GM06990 (cell line): ENCODE data around the gene BRME1.

ENCODE experiments used
- DNase-seq: peaks from one replicate; pipeline ENCODE4 v3.0.0-alpha.2; 2011; ENCODE audit not compliant: insufficient read length; ENCODE audit errors: extremely low read depth
- H3K27me3 ChIP-seq: replicated peaks from 2 replicates; pipeline ENCODE4 v1.6.0; 2011; ENCODE audit warnings: low read length; ENCODE audit not compliant: control insufficient read depth, insufficient read depth
- H3K36me3 ChIP-seq: 2 replicates; pipeline ENCODE4 v1.5.1; 2011; ENCODE audit warnings: low read length; ENCODE audit not compliant: control insufficient read depth, insufficient read depth
- H3K4me3 ChIP-seq: replicated peaks from 2 replicates; pipeline ENCODE4 v1.5.1; 2011; ENCODE audit warnings: low read depth, mild to moderate bottlenecking, control low read depth, low read length
- TF ChIP-seq, protein P1 (sequence below): IDR thresholded peaks from 2 replicates; pipeline ENCODE4 v1.5.1; 2011; ENCODE audit warnings: low read length, control low read depth, mild to moderate bottlenecking, inconsistent platforms; ENCODE audit not compliant: insufficient read depth, poor library complexity, severe bottlenecking

The BRME1 gene

GRCh38 chr19:13884726-13885591 lies 21.0 kb downstream of the BRME1 start:
- no peak for DNase-seq
- Histone ChIP-seq H3K36me3 (no peaks in the 10 kb centered on the region), H3K27me3 (no peaks in the 10 kb centered on the region), H3K4me3 (no peak overlapping the region)
- TF ChIP-seq, protein P1, sequence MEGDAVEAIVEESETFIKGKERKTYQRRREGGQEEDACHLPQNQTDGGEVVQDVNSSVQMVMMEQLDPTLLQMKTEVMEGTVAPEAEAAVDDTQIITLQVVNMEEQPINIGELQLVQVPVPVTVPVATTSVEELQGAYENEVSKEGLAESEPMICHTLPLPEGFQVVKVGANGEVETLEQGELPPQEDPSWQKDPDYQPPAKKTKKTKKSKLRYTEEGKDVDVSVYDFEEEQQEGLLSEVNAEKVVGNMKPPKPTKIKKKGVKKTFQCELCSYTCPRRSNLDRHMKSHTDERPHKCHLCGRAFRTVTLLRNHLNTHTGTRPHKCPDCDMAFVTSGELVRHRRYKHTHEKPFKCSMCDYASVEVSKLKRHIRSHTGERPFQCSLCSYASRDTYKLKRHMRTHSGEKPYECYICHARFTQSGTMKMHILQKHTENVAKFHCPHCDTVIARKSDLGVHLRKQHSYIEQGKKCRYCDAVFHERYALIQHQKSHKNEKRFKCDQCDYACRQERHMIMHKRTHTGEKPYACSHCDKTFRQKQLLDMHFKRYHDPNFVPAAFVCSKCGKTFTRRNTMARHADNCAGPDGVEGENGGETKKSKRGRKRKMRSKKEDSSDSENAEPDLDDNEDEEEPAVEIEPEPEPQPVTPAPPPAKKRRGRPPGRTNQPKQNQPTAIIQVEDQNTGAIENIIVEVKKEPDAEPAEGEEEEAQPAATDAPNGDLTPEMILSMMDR = no peak

DNA sequence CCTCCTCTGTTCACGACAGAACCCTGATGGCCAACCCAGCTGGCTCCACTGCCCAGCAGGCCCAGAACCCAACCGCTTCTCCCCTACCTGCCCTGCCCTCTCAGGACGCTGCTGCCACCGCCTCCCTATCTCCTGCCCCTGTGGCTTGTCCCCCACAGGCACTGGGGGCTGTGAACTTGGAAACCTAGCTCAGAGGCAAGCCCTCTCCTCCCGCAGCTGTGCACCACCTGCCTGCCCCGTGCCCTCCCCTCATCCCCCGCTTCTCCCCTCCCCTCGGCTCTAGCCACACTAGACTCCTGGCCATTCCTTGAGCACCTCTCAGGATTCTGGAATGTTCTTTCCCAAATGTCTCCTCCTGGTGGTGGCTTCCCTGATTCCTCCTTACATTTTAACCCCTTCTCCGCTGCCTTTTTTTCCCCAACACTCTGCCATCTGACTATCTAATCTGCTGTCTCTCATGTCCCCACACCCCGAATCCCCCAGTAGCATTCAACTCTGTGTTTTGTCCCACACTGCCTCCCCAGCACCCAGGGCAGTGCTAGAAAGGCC lies 22.3 kb downstream of the BRME1 start:
- TF ChIP-seq, protein P1 = no peak
- no peak overlapping the region for H3K4me3 ChIP-seq

DNA sequence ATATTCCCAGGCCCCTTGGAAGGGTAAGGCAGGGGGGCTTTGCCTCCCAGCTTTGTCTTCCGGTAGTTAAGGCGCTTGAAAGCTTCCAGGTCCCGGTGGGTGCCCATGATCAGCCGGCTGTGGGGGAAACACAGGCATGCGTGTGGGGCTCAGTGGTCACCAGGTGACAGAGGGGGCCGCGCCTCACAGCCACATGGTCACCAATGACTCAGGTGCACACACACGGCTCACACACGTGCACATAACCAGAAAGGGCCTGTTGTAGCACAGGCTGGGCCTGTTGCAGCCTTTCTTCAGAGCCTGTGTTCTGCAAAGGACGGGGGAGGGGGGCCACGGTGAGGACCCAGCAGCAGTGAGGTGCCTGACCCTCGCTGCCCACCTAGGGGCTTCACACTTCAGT lies 23.1 kb downstream of the BRME1 start:
- no peak for DNase-seq
- TF ChIP-seq, protein P1 = no peak
- Histone ChIP-seq H3K4me3 (no peak overlapping the region), H3K36me3 (no peaks in the 10 kb centered on the region), H3K27me3 (no peaks in the 10 kb centered on the region)

More for the DNA sequence above, 22.3 kb downstream of the BRME1 start:
- DNase-seq = no peak
- H3K27me3 ChIP-seq = no peaks in the 10 kb centered on the region
- no peaks in the 10 kb centered on the region for H3K36me3 ChIP-seq

GRCh38 chr19:13882419-13882795 lies 23.5 kb downstream of the BRME1 start:
- TF ChIP-seq, protein P1 = no peak
- DNase-seq = no peak
- Histone ChIP-seq H3K4me3 (no peak overlapping the region), H3K36me3 (no peaks in the 10 kb centered on the region), H3K27me3 (no peaks in the 10 kb centered on the region)

DNA sequence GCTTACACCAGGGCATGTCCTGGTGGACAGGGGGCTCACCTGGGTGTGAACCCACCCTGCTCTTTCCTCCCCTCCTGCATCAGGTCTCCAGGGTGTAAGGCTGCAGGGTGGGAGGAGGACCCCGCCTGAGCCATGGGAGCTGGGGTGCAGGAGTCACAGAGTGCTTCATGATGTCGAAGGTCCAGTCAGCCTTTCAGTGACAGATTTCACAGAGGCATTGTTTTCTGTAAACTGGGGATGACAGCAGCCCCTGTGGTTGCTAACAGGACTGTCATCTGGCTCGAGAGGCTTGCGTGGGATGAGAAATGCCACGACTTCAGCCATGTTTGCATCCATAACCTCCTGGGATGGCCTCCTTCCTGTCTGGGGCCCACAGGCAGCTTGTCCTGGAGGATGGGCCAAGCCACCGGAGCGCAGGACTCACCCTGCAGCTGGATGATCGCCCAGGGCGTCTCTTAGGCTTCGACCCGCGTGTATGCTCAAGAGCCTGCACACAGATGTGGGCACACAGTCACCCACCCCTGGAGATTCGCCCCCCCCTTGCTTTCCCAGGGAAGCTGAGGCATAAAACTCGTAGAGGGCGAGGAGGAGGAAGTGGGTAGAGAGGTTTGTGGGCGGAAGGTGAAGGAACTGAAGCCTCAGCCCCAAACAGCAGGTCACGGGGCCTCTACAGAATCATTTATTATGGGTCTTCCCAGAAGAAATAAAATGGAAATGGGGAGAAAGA lies 24.1 kb downstream of the BRME1 start:
- H3K4me3 ChIP-seq = no peak overlapping the region
- TF ChIP-seq, protein P1 = no peak
- H3K27me3 ChIP-seq = no peaks in the 10 kb centered on the region
- H3K36me3 ChIP-seq = no peaks in the 10 kb centered on the region
- peak; percentile 48 for DNase-seq
